ENCODE results near the gene SPATA31C1. TPM values are rescaled to one million over a fixed set of nuclear protein-coding genes. Genes with fewer than 3 reads are reported as not detected.

The SPATA31C1 gene
- total RNA-seq, 1 experiment from 2014 or later: not detected

DNA sequence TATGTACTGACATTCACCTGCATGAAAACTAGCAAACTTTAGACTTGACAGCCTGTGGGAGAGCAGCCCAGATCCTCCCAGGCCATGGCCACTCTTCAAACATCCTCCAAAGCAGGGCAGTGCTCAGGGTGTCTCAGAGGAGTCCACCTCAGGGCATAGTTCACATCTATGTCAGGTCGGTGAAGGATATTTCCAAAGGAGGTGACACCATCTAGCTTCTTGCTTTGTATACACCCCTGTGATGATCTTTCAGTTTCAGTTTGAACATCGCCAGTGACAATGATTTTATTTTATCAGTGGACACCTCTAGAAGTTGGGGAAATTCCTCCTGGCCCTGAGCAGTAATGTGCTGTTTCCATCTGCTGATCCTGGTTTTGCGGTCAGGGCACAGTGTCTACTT lies 36.5 kb downstream of the SPATA31C1 start:
- Mint-ChIP-seq H3K27me3 (ENCODE audit: low read depth) (no peaks in the 10 kb centered on the region; the same call in 1 of the 2 replicates), H3K9me3 (peaks cover 26% of the 10 kb centered on the region), H3K4me3 (no peak overlapping the region), H3K4me1 (no peaks in the 10 kb centered on the region), H3K27ac (no peak overlapping the region), H3K36me3 (peaks cover 3% of the 10 kb centered on the region)
- TF ChIP-seq NR2C2 (CRISPR knock-in tag; IDR thresholded peaks at IDR 0.05) (no peak), CBFB (CRISPR knock-in tag; IDR thresholded peaks at IDR 0.05; ENCODE audit: low read depth) (no peak), CREM (CRISPR knock-in tag; IDR thresholded peaks at IDR 0.05) (no peak), ZBTB21 (CRISPR knock-in tag; IDR thresholded peaks at IDR 0.05; ENCODE audit: borderline replicate concordance) (no peak), IRF2 (CRISPR knock-in tag; IDR thresholded peaks at IDR 0.05; ENCODE audit: borderline replicate concordance, low read depth) (no peak), FOXK1 (CRISPR knock-in tag; IDR thresholded peaks at IDR 0.05) (no peak), TCF7 (CRISPR knock-in tag; IDR thresholded peaks at IDR 0.05; ENCODE audit: low read depth) (no peak), ATF1 (CRISPR knock-in tag; IDR thresholded peaks at IDR 0.05) (no peak)
- TF ChIP-seq, protein P1, sequence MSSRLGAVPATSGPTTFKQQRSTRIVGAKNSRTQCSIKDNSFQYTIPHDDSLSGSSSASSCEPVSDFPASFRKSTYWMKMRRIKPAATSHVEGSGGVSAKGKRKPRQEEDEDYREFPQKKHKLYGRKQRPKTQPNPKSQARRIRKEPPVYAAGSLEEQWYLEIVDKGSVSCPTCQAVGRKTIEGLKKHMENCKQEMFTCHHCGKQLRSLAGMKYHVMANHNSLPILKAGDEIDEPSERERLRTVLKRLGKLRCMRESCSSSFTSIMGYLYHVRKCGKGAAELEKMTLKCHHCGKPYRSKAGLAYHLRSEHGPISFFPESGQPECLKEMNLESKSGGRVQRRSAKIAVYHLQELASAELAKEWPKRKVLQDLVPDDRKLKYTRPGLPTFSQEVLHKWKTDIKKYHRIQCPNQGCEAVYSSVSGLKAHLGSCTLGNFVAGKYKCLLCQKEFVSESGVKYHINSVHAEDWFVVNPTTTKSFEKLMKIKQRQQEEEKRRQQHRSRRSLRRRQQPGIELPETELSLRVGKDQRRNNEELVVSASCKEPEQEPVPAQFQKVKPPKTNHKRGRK (CRISPR knock-in tag; IDR thresholded peaks at IDR 0.05; ENCODE audit: borderline replicate concordance): no peak
- TF ChIP-seq, protein P2, sequence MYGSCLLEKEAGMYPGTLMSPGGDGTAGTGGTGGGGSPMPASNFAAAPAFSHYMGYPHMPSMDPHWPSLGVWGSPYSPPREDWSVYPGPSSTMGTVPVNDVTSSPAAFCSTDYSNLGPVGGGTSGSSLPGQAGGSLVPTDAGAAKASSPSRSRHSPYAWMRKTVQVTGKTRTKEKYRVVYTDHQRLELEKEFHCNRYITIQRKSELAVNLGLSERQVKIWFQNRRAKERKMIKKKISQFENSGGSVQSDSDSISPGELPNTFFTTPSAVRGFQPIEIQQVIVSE (CRISPR knock-in tag; IDR thresholded peaks at IDR 0.05; ENCODE audit: borderline replicate concordance): no peak
- ATAC-seq (no peak), DNase-seq (ENCODE audit: low spot score) (no peak)
- ChIA-PET CTCF (no interaction called here), POLR2A (no interaction called here)

DNA sequence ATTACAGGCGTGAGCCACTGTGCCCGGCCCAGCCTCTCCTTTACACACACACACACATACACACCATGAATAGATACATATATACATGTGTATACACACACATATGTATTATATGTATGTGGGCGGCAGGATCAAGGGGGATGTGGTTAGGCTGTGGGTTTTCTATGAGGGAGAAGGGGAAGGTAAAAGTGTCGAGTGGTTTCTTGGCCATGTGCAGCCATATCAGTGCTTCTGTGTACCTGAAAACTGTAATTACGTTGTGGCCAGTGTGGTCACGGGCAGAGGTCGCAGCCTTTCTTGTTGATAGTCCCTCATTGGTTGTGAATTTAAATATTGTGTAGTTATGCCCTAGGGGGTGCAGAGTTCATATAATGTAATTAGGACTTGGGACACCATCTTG lies 40.1 kb downstream of the SPATA31C1 start:
- H3K27me3 Mint-ChIP-seq (ENCODE audit: low read depth): peaks cover 5% of the 10 kb centered on the region; the same call in 1 of the 2 replicates

More for the DNA sequence above, 40.1 kb downstream of the SPATA31C1 start:
- Mint-ChIP-seq H3K4me1 (no peaks in the 10 kb centered on the region), H3K27ac (no peak overlapping the region), H3K36me3 (peaks cover 13% of the 10 kb centered on the region), H3K9me3 (peaks cover 35% of the 10 kb centered on the region), H3K4me3 (no peak overlapping the region)
- POLR2A ChIA-PET: no interaction called here
- no peak for TF ChIP-seq ESRRA (CRISPR knock-in tag; IDR thresholded peaks at IDR 0.05; ENCODE audit: borderline replicate concordance)
- TF ChIP-seq, protein P3, sequence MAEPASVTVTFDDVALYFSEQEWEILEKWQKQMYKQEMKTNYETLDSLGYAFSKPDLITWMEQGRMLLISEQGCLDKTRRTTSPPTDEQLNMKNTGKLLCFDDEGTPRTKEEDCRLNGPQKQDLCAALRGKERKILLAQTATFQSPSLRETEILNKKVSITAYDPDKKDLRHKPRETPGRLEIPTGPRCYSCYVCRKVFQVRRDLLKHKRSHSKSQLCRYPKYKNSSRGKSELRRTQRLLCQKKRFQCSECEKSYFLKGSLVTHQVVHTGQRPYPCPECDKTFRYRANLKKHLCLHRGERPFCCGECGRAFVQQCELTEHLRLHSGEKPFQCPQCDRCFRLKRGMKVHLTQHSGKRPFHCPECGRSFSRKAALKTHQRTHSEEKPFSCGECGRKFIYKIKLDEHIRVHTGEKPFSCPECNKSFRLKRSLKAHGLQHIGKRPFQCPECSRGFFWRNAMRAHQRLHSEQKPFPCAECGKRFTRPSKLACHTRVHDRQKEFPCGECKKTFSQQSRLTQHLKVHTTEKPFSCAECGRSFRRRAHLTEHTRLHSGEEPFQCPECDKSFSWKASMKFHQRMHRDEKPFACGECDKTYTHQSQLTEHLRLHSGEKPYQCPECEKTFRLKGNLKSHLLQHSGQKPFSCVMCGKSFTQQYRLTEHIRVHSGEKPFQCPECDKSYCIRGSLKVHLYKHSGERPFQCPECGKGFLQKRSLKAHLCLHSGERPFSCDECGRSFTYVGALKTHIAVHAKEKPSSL (CRISPR knock-in tag; conservative IDR thresholded peaks at IDR 0.05): no peak
- no peak for TF ChIP-seq ZNF671 (CRISPR knock-in tag; IDR thresholded peaks at IDR 0.05)
- TF ChIP-seq FOXP1 (CRISPR knock-in tag; IDR thresholded peaks at IDR 0.05; ENCODE audit: borderline replicate concordance): no peak
- no peak for TF ChIP-seq TEAD4 (CRISPR knock-in tag; IDR thresholded peaks at IDR 0.05)
- TF ChIP-seq, protein P4, sequence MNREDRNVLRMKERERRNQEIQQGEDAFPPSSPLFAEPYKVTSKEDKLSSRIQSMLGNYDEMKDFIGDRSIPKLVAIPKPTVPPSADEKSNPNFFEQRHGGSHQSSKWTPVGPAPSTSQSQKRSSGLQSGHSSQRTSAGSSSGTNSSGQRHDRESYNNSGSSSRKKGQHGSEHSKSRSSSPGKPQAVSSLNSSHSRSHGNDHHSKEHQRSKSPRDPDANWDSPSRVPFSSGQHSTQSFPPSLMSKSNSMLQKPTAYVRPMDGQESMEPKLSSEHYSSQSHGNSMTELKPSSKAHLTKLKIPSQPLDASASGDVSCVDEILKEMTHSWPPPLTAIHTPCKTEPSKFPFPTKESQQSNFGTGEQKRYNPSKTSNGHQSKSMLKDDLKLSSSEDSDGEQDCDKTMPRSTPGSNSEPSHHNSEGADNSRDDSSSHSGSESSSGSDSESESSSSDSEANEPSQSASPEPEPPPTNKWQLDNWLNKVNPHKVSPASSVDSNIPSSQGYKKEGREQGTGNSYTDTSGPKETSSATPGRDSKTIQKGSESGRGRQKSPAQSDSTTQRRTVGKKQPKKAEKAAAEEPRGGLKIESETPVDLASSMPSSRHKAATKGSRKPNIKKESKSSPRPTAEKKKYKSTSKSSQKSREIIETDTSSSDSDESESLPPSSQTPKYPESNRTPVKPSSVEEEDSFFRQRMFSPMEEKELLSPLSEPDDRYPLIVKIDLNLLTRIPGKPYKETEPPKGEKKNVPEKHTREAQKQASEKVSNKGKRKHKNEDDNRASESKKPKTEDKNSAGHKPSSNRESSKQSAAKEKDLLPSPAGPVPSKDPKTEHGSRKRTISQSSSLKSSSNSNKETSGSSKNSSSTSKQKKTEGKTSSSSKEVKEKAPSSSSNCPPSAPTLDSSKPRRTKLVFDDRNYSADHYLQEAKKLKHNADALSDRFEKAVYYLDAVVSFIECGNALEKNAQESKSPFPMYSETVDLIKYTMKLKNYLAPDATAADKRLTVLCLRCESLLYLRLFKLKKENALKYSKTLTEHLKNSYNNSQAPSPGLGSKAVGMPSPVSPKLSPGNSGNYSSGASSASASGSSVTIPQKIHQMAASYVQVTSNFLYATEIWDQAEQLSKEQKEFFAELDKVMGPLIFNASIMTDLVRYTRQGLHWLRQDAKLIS (CRISPR knock-in tag; IDR thresholded peaks at IDR 0.05; ENCODE audit: borderline replicate concordance): no peak
- TF ChIP-seq ETV6 (CRISPR knock-in tag; IDR thresholded peaks at IDR 0.05): no peak
- TF ChIP-seq, protein P5, sequence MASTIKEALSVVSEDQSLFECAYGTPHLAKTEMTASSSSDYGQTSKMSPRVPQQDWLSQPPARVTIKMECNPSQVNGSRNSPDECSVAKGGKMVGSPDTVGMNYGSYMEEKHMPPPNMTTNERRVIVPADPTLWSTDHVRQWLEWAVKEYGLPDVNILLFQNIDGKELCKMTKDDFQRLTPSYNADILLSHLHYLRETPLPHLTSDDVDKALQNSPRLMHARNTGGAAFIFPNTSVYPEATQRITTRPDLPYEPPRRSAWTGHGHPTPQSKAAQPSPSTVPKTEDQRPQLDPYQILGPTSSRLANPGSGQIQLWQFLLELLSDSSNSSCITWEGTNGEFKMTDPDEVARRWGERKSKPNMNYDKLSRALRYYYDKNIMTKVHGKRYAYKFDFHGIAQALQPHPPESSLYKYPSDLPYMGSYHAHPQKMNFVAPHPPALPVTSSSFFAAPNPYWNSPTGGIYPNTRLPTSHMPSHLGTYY (CRISPR knock-in tag; IDR thresholded peaks at IDR 0.05): no peak
- TF ChIP-seq, protein P6, sequence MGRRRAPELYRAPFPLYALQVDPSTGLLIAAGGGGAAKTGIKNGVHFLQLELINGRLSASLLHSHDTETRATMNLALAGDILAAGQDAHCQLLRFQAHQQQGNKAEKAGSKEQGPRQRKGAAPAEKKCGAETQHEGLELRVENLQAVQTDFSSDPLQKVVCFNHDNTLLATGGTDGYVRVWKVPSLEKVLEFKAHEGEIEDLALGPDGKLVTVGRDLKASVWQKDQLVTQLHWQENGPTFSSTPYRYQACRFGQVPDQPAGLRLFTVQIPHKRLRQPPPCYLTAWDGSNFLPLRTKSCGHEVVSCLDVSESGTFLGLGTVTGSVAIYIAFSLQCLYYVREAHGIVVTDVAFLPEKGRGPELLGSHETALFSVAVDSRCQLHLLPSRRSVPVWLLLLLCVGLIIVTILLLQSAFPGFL (CRISPR knock-in tag; IDR thresholded peaks at IDR 0.05; ENCODE audit: borderline replicate concordance): no peak
- no peak for TF ChIP-seq TP53 (CRISPR knock-in tag; IDR thresholded peaks at IDR 0.05)
- TF ChIP-seq, protein P7, sequence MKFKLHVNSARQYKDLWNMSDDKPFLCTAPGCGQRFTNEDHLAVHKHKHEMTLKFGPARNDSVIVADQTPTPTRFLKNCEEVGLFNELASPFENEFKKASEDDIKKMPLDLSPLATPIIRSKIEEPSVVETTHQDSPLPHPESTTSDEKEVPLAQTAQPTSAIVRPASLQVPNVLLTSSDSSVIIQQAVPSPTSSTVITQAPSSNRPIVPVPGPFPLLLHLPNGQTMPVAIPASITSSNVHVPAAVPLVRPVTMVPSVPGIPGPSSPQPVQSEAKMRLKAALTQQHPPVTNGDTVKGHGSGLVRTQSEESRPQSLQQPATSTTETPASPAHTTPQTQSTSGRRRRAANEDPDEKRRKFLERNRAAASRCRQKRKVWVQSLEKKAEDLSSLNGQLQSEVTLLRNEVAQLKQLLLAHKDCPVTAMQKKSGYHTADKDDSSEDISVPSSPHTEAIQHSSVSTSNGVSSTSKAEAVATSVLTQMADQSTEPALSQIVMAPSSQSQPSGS (CRISPR knock-in tag; IDR thresholded peaks at IDR 0.05; ENCODE audit: borderline replicate concordance, low read depth): no peak
- DNase-seq (ENCODE audit: low spot score) (no peak), ATAC-seq (no peak)
- CTCF ChIA-PET: no interaction called here

All from WTC11 (cell line).